NCI-H1092 treated with DMSO at 0.1 percent for 48 hours (cell line): ENCODE data around the gene CTBP2.

Experiments used
- DNase-seq: peaks from one replicate; lab custom pipeline; 2025; lab: John Stamatoyannopoulos, UW

The CTBP2 gene

GRCh38 chr10:124977161-124977560, 183.2 kb downstream of the CTBP2 start:
- no peak for DNase-seq

GRCh38 chr10:124975977-124976514, 184.3 kb downstream of the CTBP2 start:
- DNase-seq: no peak

- DNase-seq: no peak
These were observed 186.2 kb downstream of the CTBP2 start for GRCh38 chr10:124974131-124974530.

- DNase-seq: no peak
These were observed 187.7 kb downstream of the CTBP2 start for GRCh38 chr10:124972637-124973036.

- no peak for DNase-seq
These were observed 189.1 kb downstream of the CTBP2 start for GRCh38 chr10:124971276-124971675.

- DNase-seq: no peak
These were observed 193.1 kb downstream of the CTBP2 start for GRCh38 chr10:124967255-124967654.

GRCh38 chr10:124966008-124966407, 194.4 kb downstream of the CTBP2 start:
- no peak for DNase-seq

- no peak for DNase-seq
These were observed 196.3 kb downstream of the CTBP2 start for GRCh38 chr10:124963866-124964720.

GRCh38 chr10:124962421-124962820, 197.9 kb downstream of the CTBP2 start:
- DNase-seq: no peak

GRCh38 chr10:124961248-124961570, 199.2 kb downstream of the CTBP2 start:
- DNase-seq: no peak

- DNase-seq: no peak
These were observed 200.8 kb downstream of the CTBP2 start for GRCh38 chr10:124959564-124959963.

GRCh38 chr10:124957404-124957947, 202.9 kb downstream of the CTBP2 start:
- no peak for DNase-seq

GRCh38 chr10:124956764-124957163, 203.6 kb downstream of the CTBP2 start:
- DNase-seq: no peak

GRCh38 chr10:124955868-124956267, 204.5 kb downstream of the CTBP2 start:
- DNase-seq: no peak

- DNase-seq: no peak
These were observed 205.1 kb downstream of the CTBP2 start for GRCh38 chr10:124955243-124955642.

- DNase-seq: no peak
These were observed 206.9 kb downstream of the CTBP2 start for GRCh38 chr10:124953421-124953820.

GRCh38 chr10:124952123-124952522, 208.2 kb downstream of the CTBP2 start:
- DNase-seq: no peak

- no peak for DNase-seq
These were observed 210.8 kb downstream of the CTBP2 start for GRCh38 chr10:124949543-124949942.

- DNase-seq: peak; percentile 56
These were observed 213.4 kb downstream of the CTBP2 start for GRCh38 chr10:124946945-124947344.

GRCh38 chr10:124944982-124945381, 215.4 kb downstream of the CTBP2 start:
- no peak for DNase-seq

GRCh38 chr10:124943301-124944092, 216.9 kb downstream of the CTBP2 start:
- no peak for DNase-seq

GRCh38 chr10:124942317-124943169, 217.8 kb downstream of the CTBP2 start:
- DNase-seq: no peak
